Activated CD4-positive, alpha-beta T cell treated with anti-CD3 and anti-CD28 coated beads for 24 hours (primary cell): ENCODE data around the gene TTC28.
"Not testable (repeated sequence)": the region's sequence is repeated elsewhere in the genome, so short reads cannot be mapped to it uniquely, and the experiment has no call there.

Experiments
- DNase-seq, 2 donors: peaks; one replicate each; pipeline ENCODE4 v3.0.0-alpha.2; 2020; ENCODE audit warnings: low read depth in 2 of 2

The TTC28 gene

GRCh38 chr22:28678170-28678569, 1.5 kb downstream of the TTC28 start:
- not testable (repeated sequence) for DNase-seq

- no peak for DNase-seq
These were observed 5.5 kb downstream of the TTC28 start for GRCh38 chr22:28674121-28674563.

- DNase-seq = no peak
These were observed 8.9 kb downstream of the TTC28 start for GRCh38 chr22:28670756-28671155.

GRCh38 chr22:28670161-28670560, 9.5 kb downstream of the TTC28 start:
- no peak for DNase-seq

- no peak for DNase-seq
These were observed 10.3 kb downstream of the TTC28 start for GRCh38 chr22:28669387-28669786.

- DNase-seq = not testable (repeated sequence)
These were observed 16.1 kb downstream of the TTC28 start for GRCh38 chr22:28663569-28663942.

GRCh38 chr22:28658448-28658847, 21.2 kb downstream of the TTC28 start:
- DNase-seq = no peak

- DNase-seq = no peak
These were observed 23.5 kb downstream of the TTC28 start for GRCh38 chr22:28656181-28656580.

- DNase-seq = no peak
These were observed 29.2 kb downstream of the TTC28 start for GRCh38 chr22:28650463-28650862.

GRCh38 chr22:28648792-28649191, 30.8 kb downstream of the TTC28 start:
- no peak for DNase-seq

- DNase-seq = no peak
These were observed 32.4 kb downstream of the TTC28 start for GRCh38 chr22:28647216-28647615.

GRCh38 chr22:28639321-28639720, 40.3 kb downstream of the TTC28 start:
- DNase-seq = no peak

- no peak for DNase-seq
These were observed 42.4 kb downstream of the TTC28 start for GRCh38 chr22:28637225-28637624.

GRCh38 chr22:28630177-28630574, 49.5 kb downstream of the TTC28 start:
- no peak for DNase-seq

- no peak for DNase-seq
These were observed 50.0 kb downstream of the TTC28 start for GRCh38 chr22:28629420-28630176.

- no peak for DNase-seq
These were observed 50.9 kb downstream of the TTC28 start for GRCh38 chr22:28628766-28629165.

GRCh38 chr22:28627791-28628190, 51.8 kb downstream of the TTC28 start:
- DNase-seq = no peak

GRCh38 chr22:28620244-28620922, 59.3 kb downstream of the TTC28 start:
- no peak for DNase-seq

- no peak for DNase-seq
These were observed 60.4 kb downstream of the TTC28 start for GRCh38 chr22:28619236-28619635.

- not testable (repeated sequence) for DNase-seq
These were observed 64.2 kb downstream of the TTC28 start for GRCh38 chr22:28615423-28615822.

GRCh38 chr22:28609921-28610320, 69.7 kb downstream of the TTC28 start:
- no peak for DNase-seq

GRCh38 chr22:28608546-28608945, 71.1 kb downstream of the TTC28 start:
- no peak for DNase-seq

- DNase-seq = no peak
These were observed 71.8 kb downstream of the TTC28 start for GRCh38 chr22:28607795-28608194.
